Stimulated activated CD4-positive, alpha-beta T cell treated with anti-CD3 and anti-CD28 coated beads, Interleukin-12 subunit alpha, Interleukin-12 subunit beta, amount 100 ng/mL, for 48 hours (primary cell): Measurements from ENCODE around the gene RNF223.
"Not testable (repeated sequence)": the region's sequence is repeated elsewhere in the genome, so short reads cannot be mapped to it uniquely, and the experiment has no call there.

ENCODE experiments used
- DNase-seq, 3 donors: peaks; one replicate each; pipeline ENCODE4 v3.0.0-alpha.2; 2020; ENCODE audit warnings: low read depth in 2 of 3, low spot score in 1 of 3

Gene RNF223

GRCh38 chr1:1074631-1075147 lies 583 bp upstream of the RNF223 start:
- no peak for DNase-seq

- DNase-seq = no peak
These were observed 1.0 kb downstream of the RNF223 start for GRCh38 chr1:1072849-1073742.

GRCh38 chr1:1072299-1072848 lies 1.7 kb downstream of the RNF223 start:
- no peak for DNase-seq

GRCh38 chr1:1071486-1072298 lies 2.4 kb downstream of the RNF223 start:
- DNase-seq = no peak

- peak in 1 of 3 donors; percentile 7 for DNase-seq
These were observed 4.1 kb downstream of the RNF223 start for GRCh38 chr1:1069711-1070676.

GRCh38 chr1:1069056-1069710 lies 4.9 kb downstream of the RNF223 start:
- DNase-seq = peak; percentile 81 to 88 (median 82)

GRCh38 chr1:1068517-1069055 lies 5.5 kb downstream of the RNF223 start:
- DNase-seq = no peak

- DNase-seq = no peak
These were observed 6.1 kb downstream of the RNF223 start for GRCh38 chr1:1067860-1068516.

- no peak for DNase-seq
These were observed 6.7 kb downstream of the RNF223 start for GRCh38 chr1:1067284-1067859.

GRCh38 chr1:1066403-1067283 lies 7.5 kb downstream of the RNF223 start:
- DNase-seq = no peak

- not testable (repeated sequence) for DNase-seq
These were observed 8.2 kb downstream of the RNF223 start for GRCh38 chr1:1065940-1066304.

GRCh38 chr1:1065265-1065939 lies 8.7 kb downstream of the RNF223 start:
- DNase-seq = no peak

GRCh38 chr1:1063945-1064831 lies 9.9 kb downstream of the RNF223 start:
- peak; percentile 81 to 83 (median 81) for DNase-seq

GRCh38 chr1:1063261-1063944 lies 10.7 kb downstream of the RNF223 start:
- DNase-seq = no peak

GRCh38 chr1:1062348-1063163 lies 11.6 kb downstream of the RNF223 start:
- no peak for DNase-seq
